Esophagus mucosa (tissue), 1 donor: ENCODE results near the gene SYK. TPM values are rescaled to one million over a fixed set of nuclear protein-coding genes. Genes with fewer than 3 reads are reported as not detected.

Experiments
- ATAC-seq: fragments of 200-7000 bp; cut with Tn5 transposase; one replicate; pipeline ENCODE4 v1.9.1; 2020
- total RNA-seq: library from RNA; stranded (reverse); gene quantifications from one replicate; pipeline ENCODE4 v1.2.4, GENCODE V29; 2023
- donor health status: DM: yes; HTN: yes; CAD: no.

SYK gene
- total RNA-seq, 1 donor from 2014 or later: 60.3 TPM

DNA sequence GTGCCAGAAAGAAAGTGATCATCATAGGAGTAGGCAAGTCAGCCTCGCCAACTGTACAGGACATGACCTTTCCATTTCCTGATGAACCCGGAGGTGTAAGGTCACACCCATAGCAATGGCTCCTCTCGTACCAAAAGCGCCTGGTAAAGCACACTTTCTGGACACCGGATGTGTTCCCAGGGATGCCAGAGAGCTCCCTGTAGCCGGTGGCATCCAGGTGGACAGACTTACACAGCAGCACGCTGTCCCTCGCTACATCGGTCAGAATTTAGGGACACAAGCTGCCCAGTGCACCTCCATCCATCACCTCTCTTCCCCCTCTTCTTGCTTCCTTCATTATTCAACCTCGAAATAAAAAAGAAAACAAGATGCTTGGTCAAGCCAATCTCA lies 105.4 kb downstream of the SYK start:
- no peak for ATAC-seq

GRCh38 chr9:90907790-90908189 lies 106.2 kb downstream of the SYK start:
- no peak for ATAC-seq

DNA sequence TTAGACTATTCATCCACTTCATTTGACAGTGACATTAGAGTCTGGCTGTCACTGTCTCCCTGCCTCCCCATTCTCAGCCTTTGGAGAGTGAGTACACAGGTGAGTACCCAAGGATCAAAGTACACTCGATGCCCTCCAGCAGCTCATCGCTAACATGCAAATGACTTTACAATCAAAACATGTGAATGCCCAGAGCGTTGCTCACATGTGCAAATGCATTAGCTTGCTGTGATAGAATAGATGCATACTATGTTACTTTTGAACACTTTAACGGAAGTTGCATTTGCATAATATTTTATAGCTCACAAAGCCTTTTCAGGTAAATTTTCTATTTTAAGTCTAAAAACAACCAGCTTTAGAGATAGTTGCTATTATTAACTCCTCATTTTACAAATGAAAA lies 107.6 kb downstream of the SYK start:
- ATAC-seq: no peak

GRCh38 chr9:90909747-90910283 lies 108.2 kb downstream of the SYK start:
- no peak for ATAC-seq

DNA sequence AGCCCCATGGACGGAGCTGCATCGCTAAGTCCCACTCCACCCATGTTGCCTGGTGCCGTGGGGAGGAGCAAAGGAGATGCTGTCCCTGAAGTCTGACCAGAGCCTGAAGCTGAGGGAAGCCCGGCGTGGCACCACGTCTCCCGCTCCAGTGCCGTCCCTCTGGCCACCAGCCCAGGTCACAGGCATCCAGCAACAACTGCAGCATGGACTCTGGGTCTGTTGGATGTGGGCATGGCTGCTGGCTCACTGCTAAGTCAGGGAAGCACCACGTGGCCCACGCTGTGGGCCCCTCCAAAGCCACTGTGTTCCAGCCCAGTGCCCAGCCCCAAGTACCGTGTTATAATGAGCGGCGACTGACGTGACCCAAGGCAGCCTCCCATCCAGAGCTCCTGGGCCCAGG lies 112.6 kb downstream of the SYK start:
- ATAC-seq: no peak

- peak; percentile 93 for ATAC-seq
These were observed 113.4 kb downstream of the SYK start for GRCh38 chr9:90914868-90915483.

DNA sequence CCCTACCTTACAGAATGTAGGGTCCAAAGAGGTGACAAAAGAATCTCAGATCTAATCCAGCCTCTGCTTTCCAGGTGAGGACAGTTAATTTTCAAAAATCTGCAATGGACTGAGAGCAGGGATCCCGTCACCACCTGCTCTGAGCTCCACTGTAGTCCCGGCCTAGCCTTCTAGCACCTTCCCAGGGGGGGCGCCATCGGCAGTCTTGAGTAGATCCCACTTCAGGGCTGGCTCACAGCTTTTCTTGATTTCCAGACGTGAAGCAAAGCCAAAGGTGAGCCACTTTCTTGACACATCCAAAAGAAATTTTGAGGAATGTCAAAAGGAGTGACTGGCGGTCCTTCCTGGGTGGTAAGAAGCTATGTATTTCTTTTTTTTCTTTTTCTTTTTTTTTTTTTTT lies 114.1 kb downstream of the SYK start:
- ATAC-seq: peak; percentile 34

DNA sequence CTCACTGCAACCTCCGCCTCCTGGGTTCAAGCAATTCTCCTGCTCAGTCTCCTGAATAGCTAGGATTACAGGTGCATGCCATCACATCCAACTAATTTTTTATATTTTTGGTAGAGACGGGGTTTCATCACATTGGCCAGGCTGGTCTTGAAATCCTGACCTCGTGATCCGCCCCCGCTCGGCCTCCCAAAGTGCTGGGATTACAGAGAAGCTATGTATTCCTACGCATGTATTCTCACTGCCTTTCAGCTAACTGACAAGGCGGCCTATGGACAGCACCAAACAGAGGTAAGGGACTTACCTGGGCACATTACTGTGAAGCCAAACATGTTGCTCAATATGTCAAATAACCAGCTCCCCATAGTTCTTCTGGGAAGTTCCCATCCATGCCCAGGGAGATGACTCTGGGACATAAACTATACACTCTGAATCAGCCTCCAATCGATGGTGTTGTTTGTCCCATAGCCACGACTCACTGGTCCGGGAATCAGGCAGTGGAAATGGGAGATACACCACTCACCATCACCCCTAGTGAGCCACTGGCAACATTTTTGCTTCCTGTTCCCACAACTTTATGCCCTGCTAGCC lies 114.6 kb downstream of the SYK start:
- ATAC-seq: no peak

DNA sequence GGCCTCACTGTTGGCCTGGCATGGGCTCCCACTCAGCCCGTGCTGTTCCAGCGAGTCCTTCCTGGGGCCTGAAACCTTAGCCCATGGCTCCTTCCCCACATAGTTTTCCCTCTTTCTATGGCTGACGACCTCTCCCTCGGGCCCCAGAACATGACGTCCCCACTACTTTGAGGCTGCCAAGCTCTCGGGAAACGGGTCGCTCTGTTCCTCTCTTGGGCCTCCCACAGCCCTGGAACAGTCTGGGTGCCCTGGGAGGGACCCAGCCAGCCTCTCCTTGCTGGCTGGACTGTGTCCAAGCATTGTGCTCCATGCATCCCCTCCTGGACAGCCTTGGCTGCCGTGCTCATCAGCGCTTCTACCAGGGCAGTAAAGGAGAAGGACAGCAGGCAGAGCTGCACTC lies 118.3 kb downstream of the SYK start:
- ATAC-seq: no peak

- peak; percentile 90 for ATAC-seq
These were observed 119.5 kb downstream of the SYK start for GRCh38 chr9:90921104-90921503.

- ATAC-seq: no peak
These were observed 120.3 kb downstream of the SYK start for GRCh38 chr9:90921969-90922368.

GRCh38 chr9:90925581-90926257 lies 124.1 kb downstream of the SYK start:
- no peak for ATAC-seq

- ATAC-seq: no peak
These were observed 125.3 kb downstream of the SYK start for GRCh38 chr9:90926936-90927335.

- ATAC-seq: peak; percentile 47
These were observed 125.9 kb downstream of the SYK start for GRCh38 chr9:90927496-90927895.

GRCh38 chr9:90929626-90930025 lies 128.0 kb downstream of the SYK start:
- no peak for ATAC-seq

- no peak for ATAC-seq
These were observed 131.8 kb downstream of the SYK start for GRCh38 chr9:90933468-90933867.

- no peak for ATAC-seq
These were observed 137.7 kb downstream of the SYK start for GRCh38 chr9:90939351-90939750.

DNA sequence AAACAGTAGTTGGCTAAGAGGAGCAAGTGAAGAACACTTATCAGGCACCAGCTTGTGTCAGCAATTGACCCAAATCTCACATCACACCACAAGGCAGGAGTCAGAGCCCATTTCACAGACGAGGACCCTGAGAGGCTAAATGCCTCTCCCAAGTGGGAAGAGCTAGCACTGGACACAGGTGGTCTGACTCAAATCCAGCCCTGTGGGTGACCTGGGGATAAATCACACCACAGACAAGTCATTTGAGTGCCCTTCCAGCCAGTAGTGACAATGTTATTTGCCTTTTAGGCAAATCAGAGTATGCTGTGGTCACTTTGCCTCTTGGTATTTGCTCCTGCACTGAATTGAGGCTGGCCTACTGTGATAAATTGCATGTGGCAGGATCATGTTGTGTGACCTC lies 138.7 kb downstream of the SYK start:
- ATAC-seq: no peak

DNA sequence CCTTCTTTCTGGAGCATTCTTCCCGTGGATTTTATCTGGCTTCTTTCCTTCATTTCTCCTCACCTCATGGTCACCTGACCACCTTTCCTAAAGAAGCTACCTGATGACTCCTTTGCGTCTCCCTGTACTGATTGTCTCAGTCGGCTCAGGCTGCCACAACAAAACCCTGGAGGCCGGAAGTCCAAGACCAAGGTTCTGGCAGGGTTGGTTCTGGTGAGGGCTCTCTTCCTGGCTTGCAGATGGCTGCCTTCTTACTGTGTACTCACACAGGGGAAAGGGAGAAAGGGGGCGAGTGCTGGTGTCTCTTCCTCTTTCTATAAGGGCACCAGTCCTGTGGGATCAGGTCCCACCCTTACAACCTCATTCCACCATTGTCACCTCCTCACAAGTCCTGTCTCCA lies 140.0 kb downstream of the SYK start:
- no peak for ATAC-seq

GRCh38 chr9:90942555-90942954 lies 140.9 kb downstream of the SYK start:
- ATAC-seq: peak; percentile 97

DNA sequence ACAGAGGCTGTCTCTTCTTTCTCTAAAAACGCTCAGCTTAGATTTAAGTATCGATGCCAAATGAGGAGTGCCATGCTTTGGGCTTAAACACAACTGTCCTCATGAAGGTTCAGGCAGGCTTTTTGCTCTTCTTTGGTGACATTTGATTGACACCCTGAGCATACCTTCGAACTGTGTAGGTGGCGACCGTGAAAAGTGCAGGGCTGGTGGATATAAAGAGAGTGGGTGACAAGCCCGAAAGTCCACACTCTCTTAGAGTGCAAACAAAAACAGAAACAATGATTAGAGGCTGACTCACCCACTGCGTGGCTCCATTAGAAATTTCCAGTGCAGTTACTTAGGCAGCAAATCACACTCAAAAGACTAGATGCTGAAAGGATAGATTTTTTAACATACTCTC lies 141.7 kb downstream of the SYK start:
- ATAC-seq: peak; percentile 44

DNA sequence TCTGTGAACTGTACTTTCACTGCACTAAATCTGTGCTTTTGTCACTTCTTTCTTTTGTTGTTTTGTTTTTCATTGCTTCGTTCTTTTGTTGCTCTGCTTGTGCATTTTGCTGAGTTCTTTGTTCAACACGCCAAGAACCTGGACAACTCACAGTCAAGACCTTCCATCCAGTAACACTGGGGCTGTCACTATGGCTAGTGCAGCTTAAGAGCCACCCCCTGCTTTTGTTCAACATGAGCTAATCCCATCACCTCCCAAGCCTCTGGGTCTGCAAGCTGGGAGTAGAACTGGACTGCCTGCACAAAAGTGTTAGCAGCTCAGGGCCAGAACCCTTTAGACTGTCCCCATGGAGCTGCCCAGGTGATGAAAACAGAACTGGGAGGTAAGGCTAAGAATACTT lies 143.7 kb downstream of the SYK start:
- ATAC-seq: no peak

DNA sequence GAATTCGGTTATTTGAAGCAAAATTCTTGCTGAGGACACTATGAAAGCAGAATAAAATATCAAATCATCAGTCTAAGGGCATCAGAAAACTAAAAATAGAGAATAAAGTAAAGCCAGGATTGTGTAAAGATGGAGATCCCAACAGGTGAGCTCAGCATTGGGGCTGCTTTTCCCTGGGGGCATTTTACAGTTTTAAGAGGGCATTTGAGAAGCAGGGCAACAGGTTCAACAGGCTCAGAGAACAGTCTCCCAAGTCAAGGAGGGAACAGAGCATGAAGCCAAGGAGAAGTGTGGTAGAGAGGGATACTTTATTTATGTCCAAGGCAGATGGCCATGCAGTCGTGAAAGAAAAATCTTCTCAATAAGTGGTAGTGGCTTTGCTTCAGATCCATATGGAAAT lies 145.4 kb downstream of the SYK start:
- no peak for ATAC-seq
